Common myeloid progenitor, CD34-positive (primary cell): ENCODE measurements around the gene MN1.

Experiments used
- CTCF ChIA-PET: fragments of 350-600 bp; sonication (Branson Sonifier 250); formaldehyde crosslinking; loops from one replicate; lab custom pipeline; 2021; ENCODE audit warnings: antibody characterized with exemption; lab: Charles Lee
- POLR2A ChIA-PET: fragments of 350-600 bp; sonication (Branson Sonifier 250); formaldehyde crosslinking; loops from one replicate; lab custom pipeline; 2021; ENCODE audit warnings: antibody characterized with exemption; lab: Charles Lee
- DNase-seq, 3 donors: peaks; one replicate each; pipeline versions ENCODE4 v3.0.0 to v3.0.0-alpha.2; 2013
- H3K27ac ChIP-seq, 2 experiments: 1 replicate in 1 of 2; 2 replicates in 1 of 2; pipeline ENCODE4 v1.7.0; 2013; ENCODE audit warnings: inconsistent platforms in 2 of 2, low read length in 2 of 2, mild to moderate bottlenecking in 2 of 2, low read depth in 1 of 2, moderate library complexity in 1 of 2; ENCODE audit not compliant: severe bottlenecking in 2 of 2, insufficient read depth in 1 of 2, poor library complexity in 1 of 2
- H3K27me3 ChIP-seq, 5 experiments: replicated peaks in 2 of 5; 1 replicate in 3 of 5; 2 replicates in 2 of 5; pipeline versions ENCODE4 v1.6.1 to v1.7.0; 2013; ENCODE audit warnings: low read length in 4 of 5, mild to moderate bottlenecking in 2 of 5, moderate library complexity in 2 of 5, inconsistent platforms in 1 of 5; ENCODE audit not compliant: insufficient read depth in 5 of 5, control insufficient read depth in 4 of 5
- H3K36me3 ChIP-seq, 4 experiments: 1 replicate in 2 of 4; 2 replicates in 2 of 4; pipeline versions ENCODE4 v1.6.1 to v1.7.0; 2013; ENCODE audit warnings: low read length in 3 of 4, control low read depth in 1 of 4, mild to moderate bottlenecking in 1 of 4; ENCODE audit not compliant: control insufficient read depth in 4 of 4, insufficient read depth in 4 of 4
- H3K4me1 ChIP-seq, 4 experiments: 1 replicate in 3 of 4; 2 replicates in 1 of 4; pipeline versions ENCODE4 v1.6.1 to v1.7.1; 2013; ENCODE audit warnings: low read length in 3 of 4, mild to moderate bottlenecking in 3 of 4, control low read depth in 1 of 4, inconsistent platforms in 1 of 4, moderate library complexity in 1 of 4; ENCODE audit not compliant: control insufficient read depth in 4 of 4, insufficient read depth in 4 of 4; ENCODE audit errors: control extremely low read depth in 1 of 4
- H3K4me3 ChIP-seq, 7 experiments: 1 replicate in 4 of 7; 2 replicates in 3 of 7; pipeline versions ENCODE4 v1.5.1 to v1.7.0; 2013; ENCODE audit warnings: mild to moderate bottlenecking in 7 of 7, low read length in 6 of 7, moderate library complexity in 6 of 7, inconsistent platforms in 2 of 7, low read depth in 2 of 7, control low read depth in 1 of 7; ENCODE audit not compliant: insufficient read depth in 4 of 7, control insufficient read depth in 1 of 7; ENCODE audit errors: extremely low read depth in 1 of 7
- H3K9me3 ChIP-seq, 5 experiments: 1 replicate in 4 of 5; 2 replicates in 1 of 5; pipeline versions ENCODE4 v1.6.1 to v1.7.1; 2013; ENCODE audit warnings: low read length in 4 of 5, mild to moderate bottlenecking in 2 of 5, inconsistent platforms in 1 of 5, low read depth in 1 of 5, moderate library complexity in 1 of 5; ENCODE audit not compliant: control insufficient read depth in 4 of 5, insufficient read depth in 2 of 5; ENCODE audit errors: control extremely low read depth in 1 of 5
- WGBS: methylation state at CpG from one replicate; pipeline ENCODE4 v1.1.5; 2013; ENCODE audit not compliant: insufficient coverage; 5-methylcytosine and 5-hydroxymethylcytosine counted together

MN1 gene

GRCh38 chr22:27827604-27828587 is 26.3 kb upstream of the MN1 start:
- no peaks in the 10 kb centered on the region for H3K9me3 ChIP-seq
- no peaks in the 10 kb centered on the region for H3K36me3 ChIP-seq
- WGBS, result 78% methylated on average over 11 of the region's 23 CpGs
- DNase-seq, result peak in 2 of 3 donors; percentile 14 to 43
- ChIA-PET POLR2A (no interaction called here), CTCF (no interaction called here)
- H3K4me3 ChIP-seq, result no peak overlapping the region
- H3K27ac ChIP-seq, result no peak overlapping the region
- peaks cover 0 to 19% (median 14%) of the 10 kb centered on the region in 4 experiments for H3K4me1 ChIP-seq
- no peaks in the 10 kb centered on the region for H3K27me3 ChIP-seq

- 96% methylated on average over 6 of the region's 6 CpGs for WGBS
- DNase-seq, result peak in 2 of 3 donors; percentile 30 to 32
- H3K27ac ChIP-seq, result no peak overlapping the region
- H3K9me3 ChIP-seq, result no peaks in the 10 kb centered on the region
- H3K4me1 ChIP-seq, result peaks cover 0 to 5% (median 0%) of the 10 kb centered on the region in 4 experiments
- H3K27me3 ChIP-seq, result no peaks in the 10 kb centered on the region
- H3K36me3 ChIP-seq, result no peaks in the 10 kb centered on the region
- H3K4me3 ChIP-seq, result no peak overlapping the region
- ChIA-PET CTCF (interaction anchor here (1.4 kb wide), 1 partner anchor 101 kb away, joined by 3 read pairs; no protein-coding TSS in a partner anchor), POLR2A (no interaction called here)
Measured at GRCh38 chr22:27825174-27825573, 23.6 kb upstream of the MN1 start.

DNA sequence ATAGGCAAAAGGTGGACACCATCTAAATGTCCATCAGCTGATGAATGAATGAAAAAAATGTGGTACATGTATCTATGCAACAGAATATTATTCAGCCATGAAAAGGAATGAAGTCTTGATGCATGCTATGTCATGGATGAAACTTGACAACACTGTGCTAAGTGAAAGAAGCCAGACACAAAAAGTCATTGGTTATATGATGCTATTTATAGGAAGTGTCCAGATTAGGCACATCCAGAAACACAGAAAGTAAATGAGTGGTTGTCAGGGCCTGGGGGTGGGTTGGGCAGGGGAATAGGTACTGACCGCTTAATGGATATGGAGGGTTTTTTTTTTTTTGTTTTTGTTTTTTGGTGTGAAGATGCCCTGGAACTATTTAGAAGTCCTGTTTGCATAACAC is 21.7 kb upstream of the MN1 start:
- WGBS, result 89% methylated on average over 1 of the region's 1 CpG
- no peak overlapping the region for H3K4me3 ChIP-seq
- no peaks in the 10 kb centered on the region for H3K36me3 ChIP-seq
- ChIA-PET POLR2A (no interaction called here), CTCF (no interaction called here)
- no peaks in the 10 kb centered on the region for H3K27me3 ChIP-seq
- peaks cover 0 to 2% (median 0%) of the 10 kb centered on the region in 5 experiments for H3K9me3 ChIP-seq
- DNase-seq, result no peak
- peaks cover 0 to 5% (median 0%) of the 10 kb centered on the region in 4 experiments for H3K4me1 ChIP-seq
- no peak overlapping the region for H3K27ac ChIP-seq

DNA sequence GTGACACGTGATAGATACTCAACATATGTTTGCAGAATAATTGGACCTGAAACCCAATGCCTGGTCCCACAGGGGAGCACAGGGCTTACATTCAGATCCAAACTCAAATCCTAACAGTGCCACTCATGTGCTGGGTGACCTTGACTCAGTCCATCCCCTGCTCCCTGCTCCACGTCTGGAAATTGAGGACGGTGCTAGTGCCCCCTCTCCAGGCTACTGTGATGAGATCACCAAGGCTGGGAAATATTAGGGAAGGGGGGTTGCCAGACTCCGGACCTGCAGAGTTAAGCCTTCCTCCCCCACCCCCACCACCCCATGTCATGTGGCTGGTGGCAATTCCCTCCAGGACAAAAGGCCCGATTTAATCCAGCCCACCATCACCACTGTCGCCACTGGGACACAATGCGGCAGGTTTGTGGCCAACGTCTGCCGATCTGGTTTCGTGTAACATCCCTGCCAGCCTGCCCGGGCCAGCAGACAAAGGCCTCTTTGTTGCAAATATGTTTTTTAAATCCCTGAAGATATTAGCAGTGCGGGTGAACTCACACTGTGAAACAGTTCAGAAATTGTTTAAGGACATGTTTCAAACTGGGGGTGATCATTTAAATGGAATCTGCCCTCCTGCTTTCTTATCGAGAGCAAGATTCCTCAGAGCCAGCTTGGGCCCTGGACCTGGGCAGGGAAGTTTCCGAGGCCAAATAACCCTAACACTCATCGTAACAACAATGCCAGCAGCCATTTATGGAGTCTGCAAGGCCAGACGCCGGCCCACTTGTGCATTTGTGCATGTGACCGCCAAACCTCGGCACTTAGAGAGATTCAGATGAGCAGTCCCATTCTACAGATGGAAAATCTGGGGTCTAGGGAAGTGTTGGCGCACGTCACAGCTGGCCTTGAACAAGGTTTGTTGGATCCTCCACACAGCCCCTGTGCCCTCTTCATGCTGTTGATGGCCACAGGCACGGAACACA is 19.6 kb upstream of the MN1 start:
- Histone ChIP-seq H3K36me3 (no peaks in the 10 kb centered on the region), H3K4me1 (no peaks in the 10 kb centered on the region), H3K27me3 (no peaks in the 10 kb centered on the region), H3K4me3 (no peak overlapping the region), H3K27ac (no peak overlapping the region), H3K9me3 (peaks cover 0 to 2% (median 0%) of the 10 kb centered on the region in 5 experiments)
- CTCF ChIA-PET, result no interaction called here
- 94% methylated on average over 22 of the region's 22 CpGs for WGBS
- no peak for DNase-seq
- POLR2A ChIA-PET, result no interaction called here

- no peaks in the 10 kb centered on the region for H3K4me1 ChIP-seq
- H3K27ac ChIP-seq, result no peak overlapping the region
- no peak for DNase-seq
- no peaks in the 10 kb centered on the region for H3K27me3 ChIP-seq
- H3K36me3 ChIP-seq, result no peaks in the 10 kb centered on the region
- ChIA-PET POLR2A (no interaction called here), CTCF (no interaction called here)
- peaks cover 0 to 2% (median 0%) of the 10 kb centered on the region in 5 experiments for H3K9me3 ChIP-seq
- WGBS, result 90% methylated on average over 3 of the region's 3 CpGs
- no peak overlapping the region for H3K4me3 ChIP-seq
Measured at GRCh38 chr22:27816552-27816951, 15.0 kb upstream of the MN1 start.

GRCh38 chr22:27815826-27816530 is 14.4 kb upstream of the MN1 start:
- Histone ChIP-seq H3K36me3 (no peaks in the 10 kb centered on the region), H3K27ac (no peak overlapping the region), H3K4me3 (no peak overlapping the region), H3K9me3 (peaks cover 0 to 2% (median 0%) of the 10 kb centered on the region in 5 experiments), H3K4me1 (no peaks in the 10 kb centered on the region), H3K27me3 (no peaks in the 10 kb centered on the region)
- ChIA-PET CTCF (no interaction called here), POLR2A (no interaction called here)
- 100% methylated on average over 4 of the region's 4 CpGs for WGBS
- no peak for DNase-seq
